HL-60 (cell line): ENCODE data around the gene KPNA1.

Experiments
- GABPA ChIP-seq: IDR thresholded peaks from 2 replicates; pipeline ENCODE4 v1.6.1; 2012; ENCODE audit warnings: low read depth
- POLR2AphosphoS5 ChIP-seq: IDR thresholded peaks from 2 replicates; pipeline ENCODE4 v1.6.1; 2012; ENCODE audit warnings: low read depth
- SPI1 ChIP-seq: IDR thresholded peaks from 2 replicates; pipeline ENCODE4 v1.6.1; 2012; ENCODE audit warnings: low read depth, mild to moderate bottlenecking, borderline replicate concordance
- TF ChIP-seq, protein P1 (sequence below): IDR thresholded peaks from one replicate; pipeline ENCODE4 v1.5.1; 2011; ENCODE audit warnings: low read length, control low read depth, inconsistent platforms; ENCODE audit not compliant: insufficient read depth

DNA sequence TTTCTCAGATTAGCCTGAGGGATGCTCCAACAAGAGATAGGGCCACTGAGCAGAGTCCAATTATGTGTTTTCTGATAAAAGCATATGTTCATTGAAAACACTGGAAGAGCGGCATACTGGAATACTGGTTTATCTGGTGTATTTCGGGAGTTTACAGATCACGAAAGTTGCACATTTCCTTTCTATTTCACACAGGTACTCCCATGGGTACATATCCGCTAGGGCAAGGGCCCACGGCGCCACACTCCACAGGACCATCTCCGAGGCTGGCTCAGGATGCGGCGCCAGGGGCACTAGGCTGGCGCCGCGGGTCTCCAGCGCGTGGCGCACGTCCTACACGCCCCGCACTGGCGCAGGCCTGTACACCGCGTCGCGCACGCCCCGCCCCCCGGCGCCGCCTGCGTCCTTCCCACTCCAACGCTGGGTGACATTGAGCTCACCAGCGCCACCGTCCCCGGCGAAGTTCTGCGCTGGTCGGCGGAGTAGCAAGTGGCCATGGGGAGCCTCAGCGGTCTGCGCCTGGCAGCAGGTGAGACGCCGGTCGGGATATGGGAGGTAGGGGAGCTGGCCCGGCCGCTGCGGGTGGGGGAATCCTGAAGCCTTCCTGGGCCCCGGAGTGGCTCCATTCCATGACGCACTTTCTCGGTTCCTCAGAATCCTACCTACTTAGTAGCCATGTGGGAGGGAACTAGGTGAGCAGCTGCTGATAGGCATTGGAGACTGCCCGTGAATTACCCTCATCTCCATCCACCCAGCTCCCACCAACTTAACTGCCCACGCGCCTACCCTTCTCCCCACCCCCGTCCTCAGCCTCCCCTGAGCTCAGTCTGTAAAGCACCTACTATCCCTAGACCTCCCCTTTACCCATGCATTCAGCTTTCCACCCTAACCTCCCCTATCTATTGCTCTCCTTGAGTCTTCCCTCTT lies 130.7 kb downstream of the KPNA1 start, which contains the start of gene FAM162A:
- TF ChIP-seq, protein P1, sequence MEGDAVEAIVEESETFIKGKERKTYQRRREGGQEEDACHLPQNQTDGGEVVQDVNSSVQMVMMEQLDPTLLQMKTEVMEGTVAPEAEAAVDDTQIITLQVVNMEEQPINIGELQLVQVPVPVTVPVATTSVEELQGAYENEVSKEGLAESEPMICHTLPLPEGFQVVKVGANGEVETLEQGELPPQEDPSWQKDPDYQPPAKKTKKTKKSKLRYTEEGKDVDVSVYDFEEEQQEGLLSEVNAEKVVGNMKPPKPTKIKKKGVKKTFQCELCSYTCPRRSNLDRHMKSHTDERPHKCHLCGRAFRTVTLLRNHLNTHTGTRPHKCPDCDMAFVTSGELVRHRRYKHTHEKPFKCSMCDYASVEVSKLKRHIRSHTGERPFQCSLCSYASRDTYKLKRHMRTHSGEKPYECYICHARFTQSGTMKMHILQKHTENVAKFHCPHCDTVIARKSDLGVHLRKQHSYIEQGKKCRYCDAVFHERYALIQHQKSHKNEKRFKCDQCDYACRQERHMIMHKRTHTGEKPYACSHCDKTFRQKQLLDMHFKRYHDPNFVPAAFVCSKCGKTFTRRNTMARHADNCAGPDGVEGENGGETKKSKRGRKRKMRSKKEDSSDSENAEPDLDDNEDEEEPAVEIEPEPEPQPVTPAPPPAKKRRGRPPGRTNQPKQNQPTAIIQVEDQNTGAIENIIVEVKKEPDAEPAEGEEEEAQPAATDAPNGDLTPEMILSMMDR, result peak; percentile 40
- TF ChIP-seq POLR2AphosphoS5 (peak; percentile 83), GABPA (no peak), SPI1 (no peak)
